GM19463 (cell line): ENCODE data around the gene RNF149.
"Not testable (repeated sequence)": the region's sequence is repeated elsewhere in the genome, so short reads cannot be mapped to it uniquely, and the experiment has no call there.

ENCODE experiments used
- ATAC-seq: cut with Tn5 transposase; IDR thresholded peaks from one replicate; pipeline ENCODE4 v1.9.1; 2021; ENCODE audit warnings: mild to moderate bottlenecking, moderate library complexity; ENCODE audit not compliant: unreplicated experiment

Gene RNF149

GRCh38 chr2:101263377-101263800, 45.1 kb downstream of the RNF149 start:
- no peak for ATAC-seq

- no peak for ATAC-seq
These were observed 46.4 kb downstream of the RNF149 start for GRCh38 chr2:101262142-101262541.

- ATAC-seq = no peak
These were observed 49.7 kb downstream of the RNF149 start for GRCh38 chr2:101258804-101259203.

- ATAC-seq = no peak
These were observed 52.2 kb downstream of the RNF149 start for GRCh38 chr2:101256316-101256715.

GRCh38 chr2:101255501-101255900, 53.0 kb downstream of the RNF149 start:
- no peak for ATAC-seq

- no peak for ATAC-seq
These were observed 54.6 kb downstream of the RNF149 start for GRCh38 chr2:101253703-101254450.

GRCh38 chr2:101253013-101253702, 55.3 kb downstream of the RNF149 start:
- peak; percentile 48 for ATAC-seq

- ATAC-seq = peak; percentile 88
These were observed 56.0 kb downstream of the RNF149 start, which contains the start of gene CNOT11 for GRCh38 chr2:101252408-101253012. Gene CNOT11 (plus strand): TSS chr2:101252886. CDS start chr2:101252965, 79 bp downstream.

GRCh38 chr2:101251844-101252407, 56.6 kb downstream of the RNF149 start:
- peak; percentile 49 for ATAC-seq

- not testable (repeated sequence) for ATAC-seq
These were observed 57.2 kb downstream of the RNF149 start for GRCh38 chr2:101251246-101251781.

- ATAC-seq = no peak
These were observed 58.7 kb downstream of the RNF149 start for GRCh38 chr2:101249826-101250225.

- not testable (repeated sequence) for ATAC-seq
These were observed 59.7 kb downstream of the RNF149 start for GRCh38 chr2:101248756-101249155.

GRCh38 chr2:101245468-101245867, 63.0 kb downstream of the RNF149 start:
- not testable (repeated sequence) for ATAC-seq

- ATAC-seq = not testable (repeated sequence)
These were observed 63.6 kb downstream of the RNF149 start for GRCh38 chr2:101244899-101245298.

- not testable (repeated sequence) for ATAC-seq
These were observed 64.1 kb downstream of the RNF149 start for GRCh38 chr2:101244373-101244772.

GRCh38 chr2:101241158-101241557, 67.3 kb downstream of the RNF149 start:
- ATAC-seq = no peak

- ATAC-seq = not testable (repeated sequence)
These were observed 67.8 kb downstream of the RNF149 start for GRCh38 chr2:101240694-101241093.

- not testable (repeated sequence) for ATAC-seq
These were observed 68.8 kb downstream of the RNF149 start for GRCh38 chr2:101239760-101240118.

- ATAC-seq = no peak
These were observed 69.4 kb downstream of the RNF149 start for GRCh38 chr2:101238930-101239759.

GRCh38 chr2:101237944-101238343, 70.6 kb downstream of the RNF149 start:
- ATAC-seq = not testable (repeated sequence)
